Natural killer cell (primary cell): ENCODE results near the gene COX4I2. TPM values are rescaled to one million over a fixed set of nuclear protein-coding genes. Genes with fewer than 3 reads are reported as not detected.

Source experiments
- ATAC-seq, 3 donors: fragments of 150-1000 bp in 2 of 3; fragments of 200-7000 bp in 1 of 3; cut with Tn5 transposase; 1 replicate in 1 of 3; 2 replicates in 2 of 3; pipeline ENCODE4 v1.10.0; 2021; ENCODE audit warnings: mild to moderate bottlenecking in 2 of 3, moderate library complexity in 2 of 3
- DNase-seq, 2 donors: peaks; one replicate each; pipeline versions ENCODE4 v3.0.0 to v3.0.0-alpha.2; 2013 to 2021; ENCODE audit warnings: mixed read lengths in 1 of 2
- H3K27ac ChIP-seq: one replicate; pipeline ENCODE4 v1.5.1; 2013; ENCODE audit warnings: mild to moderate bottlenecking, low read length
- H3K27me3 ChIP-seq: one replicate; pipeline ENCODE4 v1.6.1; 2013; ENCODE audit warnings: low read length; ENCODE audit not compliant: control insufficient read depth, insufficient read depth
- H3K36me3 ChIP-seq: one replicate; pipeline ENCODE4 v1.6.1; 2013; ENCODE audit warnings: low read length; ENCODE audit not compliant: control insufficient read depth, insufficient read depth
- H3K4me1 ChIP-seq: one replicate; pipeline ENCODE4 v1.6.1; 2013; ENCODE audit warnings: low read length; ENCODE audit not compliant: control insufficient read depth, insufficient read depth
- H3K4me3 ChIP-seq: one replicate; pipeline ENCODE4 v1.5.1; 2013; ENCODE audit warnings: low read length
- H3K9me3 ChIP-seq: one replicate; pipeline ENCODE4 v1.6.1; 2013; ENCODE audit warnings: low read length; ENCODE audit not compliant: control insufficient read depth, insufficient read depth
- H3K27ac Mint-ChIP-seq, 2 donors: one replicate each; pipeline ENCODE4 v1.8.0; 2022; ENCODE audit warnings: mild to moderate bottlenecking in 2 of 2, mixed read lengths in 2 of 2, moderate library complexity in 1 of 2
- H3K27me3 Mint-ChIP-seq, 2 donors: one replicate each; pipeline ENCODE4 v1.8.0; 2022; ENCODE audit warnings: low read depth in 2 of 2, mixed read lengths in 2 of 2
- H3K36me3 Mint-ChIP-seq: one replicate; pipeline ENCODE4 v1.8.0; 2022; ENCODE audit warnings: mixed read lengths
- H3K4me1 Mint-ChIP-seq, 2 donors: one replicate each; pipeline ENCODE4 v1.8.0; 2022; ENCODE audit warnings: mixed read lengths in 2 of 2
- H3K4me3 Mint-ChIP-seq: one replicate; pipeline ENCODE4 v1.8.0; 2022; ENCODE audit warnings: mild to moderate bottlenecking, moderate library complexity, mixed read lengths
- H3K9me3 Mint-ChIP-seq, 2 donors: one replicate each; pipeline ENCODE4 v1.8.0; 2022; ENCODE audit warnings: mixed read lengths in 2 of 2
- CTCF ChIP-seq: fragments of 200-600 bp; IDR thresholded peaks from one replicate; pipeline ENCODE4 v1.8.0; 2022; ENCODE audit warnings: antibody characterized with exemption
- WGBS: methylation state at CpG from one replicate; pipeline ENCODE4 v1.1.7; 2013; ENCODE audit warnings: missing lambda C conversion rate; ENCODE audit not compliant: insufficient coverage; 5-methylcytosine and 5-hydroxymethylcytosine counted together
- intact Hi-C: fragments of 100-400 bp; cut with micrococcal nuclease; formaldehyde crosslinking; loops from one replicate; pipeline ENCODE4 v1.14.2; 2022
- total RNA-seq, 4 donors: library from RNA; stranded (reverse); fragments of 120-200 nt in 1 of 4; gene quantifications; one replicate each; pipeline versions ENCODE4 v1.2.3 to v1.2.4, GENCODE V29; 2013 to 2022

The COX4I2 gene
- not detected for total RNA-seq
- not detected for total RNA-seq (2013)

GRCh38 chr20:31637660-31638059, at the start of gene COX4I2:
COX4I2 (plus strand) TSS chr20:31637912; CDS start chr20:31639018, 1,106 bp downstream.
- Histone ChIP-seq H3K4me3 (no peak within 1 kb of the TSS), H3K27ac (no peak within 1 kb of the TSS), H3K9me3 (no peaks in the 10 kb centered on the region), H3K27me3 (no peaks in the 10 kb centered on the region), H3K36me3 (no peaks in the 10 kb centered on the region), H3K4me1 (peaks cover 6% of the 10 kb centered on the region)
- WGBS = 64% methylated on average over 34 of the region's 34 CpGs
- no peaks in the 10 kb centered on the region for H3K36me3 Mint-ChIP-seq
- intact Hi-C loops = no loop called here
- H3K9me3 Mint-ChIP-seq = no peaks in the 10 kb centered on the region
- H3K27ac Mint-ChIP-seq = no peak within 1 kb of the TSS
- H3K27me3 Mint-ChIP-seq = peaks cover 9 to 19% of the 10 kb centered on the region in 2 donors
- peaks cover 2 to 7% of the 10 kb centered on the region in 2 donors for H3K4me1 Mint-ChIP-seq
- no peak for DNase-seq
- TF ChIP-seq CTCF = no peak
- no peak for ATAC-seq
- H3K4me3 Mint-ChIP-seq = no peak within 1 kb of the TSS

GRCh38 chr20:31590717-31591225, 46.9 kb upstream of the COX4I2 start:
- no peak for TF ChIP-seq CTCF
- Mint-ChIP-seq H3K9me3 (no peaks in the 10 kb centered on the region), H3K4me3 (no peak overlapping the region), H3K36me3 (no peaks in the 10 kb centered on the region), H3K27me3 (peaks cover 7 to 9% of the 10 kb centered on the region in 2 donors), H3K4me1 (peaks cover 13 to 14% of the 10 kb centered on the region in 2 donors), H3K27ac (no peak overlapping the region)
- Histone ChIP-seq H3K4me3 (no peak overlapping the region), H3K27ac (no peak overlapping the region), H3K4me1 (peaks cover 8% of the 10 kb centered on the region), H3K36me3 (no peaks in the 10 kb centered on the region), H3K27me3 (peaks cover 9% of the 10 kb centered on the region), H3K9me3 (no peaks in the 10 kb centered on the region)
- no peak for DNase-seq
- intact Hi-C loops = no loop called here
- ATAC-seq = no peak
- WGBS = 85% methylated on average over 7 of the region's 7 CpGs

- ATAC-seq (no peak), DNase-seq (no peak)
- Histone ChIP-seq H3K27me3 (peaks cover 1% of the 10 kb centered on the region), H3K27ac (no peak overlapping the region), H3K36me3 (no peaks in the 10 kb centered on the region), H3K4me3 (no peak overlapping the region), H3K9me3 (no peaks in the 10 kb centered on the region), H3K4me1 (no peaks in the 10 kb centered on the region)
- H3K9me3 Mint-ChIP-seq = no peaks in the 10 kb centered on the region
- no peaks in the 10 kb centered on the region for H3K36me3 Mint-ChIP-seq
- TF ChIP-seq CTCF = no peak
- WGBS = 81% methylated on average over 11 of the region's 11 CpGs
- intact Hi-C loops = no loop called here
- H3K27ac Mint-ChIP-seq = no peak overlapping the region
- H3K4me1 Mint-ChIP-seq = peaks cover 9% of the 10 kb centered on the region in 2 donors
- H3K27me3 Mint-ChIP-seq = peaks cover 2 to 4% of the 10 kb centered on the region in 2 donors
- H3K4me3 Mint-ChIP-seq = no peak overlapping the region
Observed at GRCh38 chr20:31593221-31594001, 44.3 kb upstream of the COX4I2 start.
